ENCODE measurements around the gene TRNAU1AP. TPM values are rescaled to one million over a fixed set of nuclear protein-coding genes. Genes with fewer than 3 reads are reported as not detected.
"Not testable (repeated sequence)": the region's sequence is repeated elsewhere in the genome, so short reads cannot be mapped to it uniquely, and the experiment has no call there.

The TRNAU1AP gene
- total and polyA plus RNA-seq, 10 of the 15 experiments (the other 5 are each of a cell fraction or from before 2014, with no cell fraction given), result 24.3 to 67.0 (median 31.8) TPM

DNA sequence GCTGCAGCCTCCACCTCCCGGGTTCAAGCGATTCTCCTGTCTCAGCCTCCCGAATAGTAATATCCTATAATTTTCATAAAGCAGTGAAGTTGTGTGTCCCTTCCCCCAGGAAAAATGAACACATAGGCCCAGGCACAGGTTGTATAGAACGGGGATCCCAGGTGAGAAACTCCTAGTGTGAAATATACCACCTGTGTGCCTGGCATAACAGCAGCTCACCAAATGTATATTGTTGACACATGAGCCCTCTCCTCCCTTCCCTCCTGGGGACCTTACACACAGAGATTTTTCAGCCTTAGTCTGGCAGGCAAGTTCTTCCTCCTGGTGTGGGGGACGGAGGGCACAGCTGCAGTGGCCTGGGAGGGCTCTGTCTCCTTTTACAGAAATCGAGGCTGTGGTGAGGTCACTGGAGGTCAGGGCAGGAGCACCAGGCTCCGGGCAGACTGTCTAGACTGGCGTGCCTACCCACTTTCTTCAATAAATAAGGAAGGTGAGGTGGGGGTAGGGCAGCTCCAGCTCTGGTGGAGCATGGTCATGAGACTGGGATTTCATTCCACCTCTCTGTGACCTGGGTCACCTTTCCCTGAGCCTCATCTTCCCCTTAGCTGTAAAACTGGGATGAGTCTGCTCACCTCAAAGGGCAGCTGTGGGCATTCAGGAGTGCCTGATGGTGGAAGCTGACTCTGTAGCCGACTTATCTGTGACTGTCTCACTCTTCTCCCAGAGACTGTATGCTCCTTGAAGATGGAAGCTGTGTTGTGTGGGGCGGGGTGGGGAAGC, 32.7 kb upstream of the TRNAU1AP start:
- DNase-seq (ENCODE audit: low read depth, low spot score) (no peak), ATAC-seq (no peak), FAIRE-seq (no peak)
- BruUV-seq (replicated peaks), result no TSS peak
- intact Hi-C loops (cut with micrococcal nuclease; ENCODE audit: unreplicated experiment) (loop anchor here (2.0 to 5.0 kb wide), 4 partner anchors 33 to 357 kb away; partner anchors contain the start of genes TAF12 and TRNAU1AP), in situ Hi-C loops (cut with MboI) (loop anchor here (5.0 kb wide), 2 partner anchors 82 to 357 kb away; no protein-coding TSS in a partner anchor)
- H3K27ac ChIP-seq (ENCODE audit: control insufficient read depth, insufficient read depth), result no peak overlapping the region
- ChIA-PET CTCF (interaction anchor here (0.7 to 8.0 kb wide), 8 partner anchors 9 to 357 kb away, joined by 3 to 49 read pairs (median 4); no protein-coding TSS in a partner anchor), SMC1A (ENCODE audit: uncharacterized antibody, unreplicated experiment) (interaction anchor here (0.5 to 8.4 kb wide), 5 partner anchors 32 to 332 kb away, joined by 3 to 57 read pairs (median 5); no protein-coding TSS in a partner anchor), POLR2A (interaction anchor here (0.5 to 1.6 kb wide), 6 partner anchors 12 to 114 kb away, joined by 3 to 6 read pairs (median 4); no protein-coding TSS in a partner anchor), RAD21 (ENCODE audit: unreplicated experiment) (interaction anchor here (0.6 to 1.9 kb wide), 3 partner anchors 34 to 84 kb away, joined by 3 to 8 read pairs (median 3); no protein-coding TSS in a partner anchor)
- no peak overlapping the region for H2AFZ ChIP-seq (ENCODE audit: control insufficient read depth, low read depth, low read length)
- peak overlapping the region; percentile 36 for H3K4me2 ChIP-seq (ENCODE audit: control insufficient read depth, insufficient read depth)
- no peaks in the 10 kb centered on the region for H4K20me1 ChIP-seq (ENCODE audit: control insufficient read depth, insufficient read depth)
- WGBS (ENCODE audit: insufficient coverage, insufficient replicate concordance, low lambda C conversion rate, missing lambda C conversion rate), result 59% methylated on average over 10 of the region's 10 CpGs
- TF ChIP-seq NR2F1 (conservative IDR thresholded peaks at IDR 0.05), result 0 out of 2 replicates have a peak, but pooled peaks have one; percentile 17
- TF ChIP-seq EGR1 (IDR thresholded peaks at IDR 0.05; ENCODE audit: borderline replicate concordance in 1 of 2, low read depth in 2 of 2, low read length in 2 of 2), result no peak
- 0 out of 2 replicates have a peak overlapping the region, but pooled peaks have one; percentile 20 for H3K4me3 ChIP-seq
- 0 out of 2 replicates have a peak overlapping the region, but pooled peaks have one; percentile 25 for H3K9ac ChIP-seq (ENCODE audit: control insufficient read depth, insufficient read depth, low read length)
- H3K36me3 ChIP-seq (ENCODE audit: control insufficient read depth in 2 of 2, insufficient read depth in 2 of 2, low read length in 1 of 2), result peaks cover 0 to 6% of the 10 kb centered on the region in 2 experiments; a peak in 3 of 4 replicates
- H3K4me1 ChIP-seq (ENCODE audit: control insufficient read depth, insufficient read depth, low read length), result peaks cover 18% of the 10 kb centered on the region
- H3K27me3 ChIP-seq (replicated peaks in 1 of 2; ENCODE audit: control insufficient read depth in 2 of 2, insufficient read depth in 2 of 2, low read length in 1 of 2), result no peaks in the 10 kb centered on the region
- H3K9me3 ChIP-seq (replicated peaks; ENCODE audit: control insufficient read depth, insufficient read depth, low read length), result no peaks in the 10 kb centered on the region
- peaks cover 50% of the 10 kb centered on the region for H3K79me2 ChIP-seq (ENCODE audit: control insufficient read depth, insufficient read depth, low read length)

DNA sequence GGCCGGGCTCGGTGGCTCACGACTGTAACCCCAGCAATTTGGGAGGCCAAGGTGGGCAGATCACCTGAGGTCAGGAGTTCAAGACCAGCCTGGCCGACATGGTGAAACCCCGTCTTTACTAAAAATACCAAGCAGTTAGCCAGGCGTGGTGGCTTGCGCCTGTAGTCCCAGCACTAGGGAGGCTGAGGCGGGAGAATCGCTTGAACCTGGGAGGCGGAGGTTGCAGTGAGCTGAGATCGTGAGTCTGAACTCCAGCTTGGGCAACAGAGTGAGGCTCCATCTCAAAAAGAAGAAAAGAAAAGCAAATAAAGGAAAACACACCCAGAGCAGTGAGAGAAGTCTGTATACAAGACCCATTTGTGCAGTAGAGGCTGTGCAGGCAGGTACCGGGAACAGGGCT, 32.1 kb upstream of the TRNAU1AP start:
- FAIRE-seq; H3K27me3 ChIP-seq (replicated peaks in 1 of 2; ENCODE audit: control insufficient read depth in 2 of 2, insufficient read depth in 2 of 2, low read length in 1 of 2); H2AFZ ChIP-seq (ENCODE audit: control insufficient read depth, low read depth, low read length); H3K9me3 ChIP-seq (replicated peaks; ENCODE audit: control insufficient read depth, insufficient read depth, low read length); H3K27ac ChIP-seq (ENCODE audit: control insufficient read depth, insufficient read depth); ATAC-seq; BruUV-seq (replicated peaks); H3K9ac ChIP-seq (ENCODE audit: control insufficient read depth, insufficient read depth, low read length); intact Hi-C loops (cut with micrococcal nuclease; ENCODE audit: unreplicated experiment); H3K36me3 ChIP-seq (ENCODE audit: control insufficient read depth in 2 of 2, insufficient read depth in 2 of 2, low read length in 1 of 2); H4K20me1 ChIP-seq (ENCODE audit: control insufficient read depth, insufficient read depth); DNase-seq (ENCODE audit: low read depth, low spot score); in situ Hi-C loops (cut with MboI): not testable (repeated sequence)
- TF ChIP-seq BHLHE40 (IDR thresholded peaks at IDR 0.05; ENCODE audit: borderline replicate concordance in 1 of 2, low read depth in 2 of 2, low read length in 1 of 2), result peak in 1 of 2 experiments; percentile 18; a peak in 1 of 4 replicates
- TF ChIP-seq, protein P1, sequence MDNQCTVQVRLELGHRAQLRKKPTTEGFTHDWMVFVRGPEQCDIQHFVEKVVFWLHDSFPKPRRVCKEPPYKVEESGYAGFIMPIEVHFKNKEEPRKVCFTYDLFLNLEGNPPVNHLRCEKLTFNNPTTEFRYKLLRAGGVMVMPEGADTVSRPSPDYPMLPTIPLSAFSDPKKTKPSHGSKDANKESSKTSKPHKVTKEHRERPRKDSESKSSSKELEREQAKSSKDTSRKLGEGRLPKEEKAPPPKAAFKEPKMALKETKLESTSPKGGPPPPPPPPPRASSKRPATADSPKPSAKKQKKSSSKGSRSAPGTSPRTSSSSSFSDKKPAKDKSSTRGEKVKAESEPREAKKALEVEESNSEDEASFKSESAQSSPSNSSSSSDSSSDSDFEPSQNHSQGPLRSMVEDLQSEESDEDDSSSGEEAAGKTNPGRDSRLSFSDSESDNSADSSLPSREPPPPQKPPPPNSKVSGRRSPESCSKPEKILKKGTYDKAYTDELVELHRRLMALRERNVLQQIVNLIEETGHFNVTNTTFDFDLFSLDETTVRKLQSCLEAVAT (IDR thresholded peaks at IDR 0.05), result peak; percentile 62; the same call in 1 of the 2 replicates
- H3K4me3 ChIP-seq, result 0 out of 2 replicates have a peak overlapping the region, but pooled peaks have one; percentile 20
- ChIA-PET SMC1A (ENCODE audit: uncharacterized antibody, unreplicated experiment) (interaction anchor here (0.5 to 8.4 kb wide), 4 partner anchors 32 to 331 kb away, joined by 3 to 57 read pairs (median 25); no protein-coding TSS in a partner anchor), RAD21 (ENCODE audit: unreplicated experiment) (interaction anchor here (1.9 kb wide), 1 partner anchor 83 kb away, joined by 8 read pairs; no protein-coding TSS in a partner anchor), CTCF (interaction anchor here (0.6 to 8.0 kb wide), 7 partner anchors 10 to 357 kb away, joined by 3 to 49 read pairs (median 4); no protein-coding TSS in a partner anchor), POLR2A (interaction anchor here (0.6 to 1.6 kb wide), 3 partner anchors 12 to 201 kb away, joined by 3 to 6 read pairs (median 5); no protein-coding TSS in a partner anchor)
- peaks cover 53% of the 10 kb centered on the region for H3K79me2 ChIP-seq (ENCODE audit: control insufficient read depth, insufficient read depth, low read length)
- H3K4me1 ChIP-seq (ENCODE audit: control insufficient read depth, insufficient read depth, low read length), result peaks cover 18% of the 10 kb centered on the region
- H3K4me2 ChIP-seq (ENCODE audit: control insufficient read depth, insufficient read depth), result peak overlapping the region; percentile 36; the same call in 1 of the 2 replicates
- WGBS (ENCODE audit: insufficient coverage, insufficient replicate concordance, low lambda C conversion rate, missing lambda C conversion rate), result 80% methylated on average over 12 of the region's 12 CpGs

Measured in GM12878 (cell line).